ENCODE measurements around the gene CAMSAP3. TPM values are rescaled to one million over a fixed set of nuclear protein-coding genes. Genes with fewer than 3 reads are reported as not detected.

The CAMSAP3 gene
- total RNA-seq, 1 experiment from 2014 or later = 28.4 TPM

GRCh38 chr19:7602935-7603497 is 7.4 kb downstream of the CAMSAP3 start:
- Histone ChIP-seq H3K9me3 (ENCODE audit: control insufficient read depth, low read depth, low read length) (no peaks in the 10 kb centered on the region), H4K20me1 (ENCODE audit: control insufficient read depth, insufficient read depth, insufficient read length) (no peaks in the 10 kb centered on the region), H2BK5ac (ENCODE audit: insufficient read length, low read length) (no peak overlapping the region), H3K4me2 (ENCODE audit: insufficient read depth, insufficient read length, low read length) (no peak overlapping the region), H3K14ac (ENCODE audit: insufficient read depth, low read length) (no peak overlapping the region), H3K23me2 (ENCODE audit: insufficient read length, low read depth, low read length, poor library complexity, severe bottlenecking) (no peaks in the 10 kb centered on the region), H3K79me1 (ENCODE audit: insufficient read depth, low read depth, low read length, poor library complexity, severe bottlenecking) (peaks cover 5% of the 10 kb centered on the region), H3K56ac (ENCODE audit: insufficient read length, low read depth, low read length) (no peak overlapping the region), H3K4me1 (ENCODE audit: insufficient read depth, low read length) (no peaks in the 10 kb centered on the region; the same call in 1 of the 2 replicates), H2BK12ac (ENCODE audit: insufficient read length, low read depth, low read length) (no peak overlapping the region), H3K27me3 (ENCODE audit: insufficient read depth, low read length) (no peaks in the 10 kb centered on the region), H4K91ac (ENCODE audit: insufficient read length, low read depth, low read length) (no peak overlapping the region), H3K79me2 (ENCODE audit: insufficient read depth, low read length) (no peaks in the 10 kb centered on the region), H2BK15ac (ENCODE audit: low read depth, low read length) (no peak overlapping the region), H4K8ac (replicated peaks; ENCODE audit: insufficient read length, low read depth, low read length) (no peak overlapping the region), H2BK20ac (ENCODE audit: low read depth, low read length, poor library complexity, severe bottlenecking) (no peak overlapping the region), H3K4ac (ENCODE audit: low read depth, low read length) (no peak overlapping the region), H3T11ph (ENCODE audit: low read length) (no peak overlapping the region), H3K18ac (ENCODE audit: insufficient read length, low read depth, low read length) (no peak overlapping the region), H3K23ac (ENCODE audit: insufficient read length, low read depth, low read length) (no peak overlapping the region), H3K9ac (ENCODE audit: extremely low read depth, insufficient read length, low read length) (no peak overlapping the region), H3K27ac (ENCODE audit: insufficient read length, low read depth, low read length) (no peak overlapping the region), H2BK120ac (ENCODE audit: low read depth, low read length, poor library complexity, severe bottlenecking) (no peak overlapping the region), H4K5ac (ENCODE audit: insufficient read length, low read depth, low read length) (no peak overlapping the region), H2AFZ (ENCODE audit: low read length) (no peak overlapping the region), H2AK5ac (ENCODE audit: insufficient read length, low read length) (no peak overlapping the region)
- Mint-ChIP-seq H3K4me1 (peaks cover 8 to 26% of the 10 kb centered on the region in 2 experiments), H3K36me3 (ENCODE audit: insufficient read depth in 1 of 3, low read depth in 3 of 3) (peaks cover 8 to 23% (median 18%) of the 10 kb centered on the region in 3 experiments), H3K27ac (peak overlapping the region in 1 of 3 experiments; percentile 75; a peak in 1 of 7 replicates), H3K9me3 (peaks cover 0 to 2% of the 10 kb centered on the region in 2 experiments; a peak in 1 of 5 replicates), H3K4me3 (no peak overlapping the region), H3K27me3 (ENCODE audit: low read depth) (peaks cover 1% of the 10 kb centered on the region; the same call in 1 of the 2 replicates)
- DNase-seq = no peak
- WGBS (ENCODE audit: extremely low coverage, insufficient read length, low lambda C conversion rate) = no CpG with 5 or more reads among the region's 11 CpGs
- TF ChIP-seq CTCF (conservative IDR thresholded peaks at IDR 0.05) = no peak

Data from H9 (cell line).